Measurements from ENCODE around the gene TEX261. TPM values are rescaled to one million over a fixed set of nuclear protein-coding genes. Genes with fewer than 3 reads are reported as not detected.

TEX261 gene
- total and polyA plus RNA-seq, 2 donors (not counting 3 experiments of a cell fraction or from before 2014, with no cell fraction given): 71.2 to 98.1 TPM

- Histone ChIP-seq H2AFZ (ENCODE audit: low read depth, low read length) (no peak overlapping the region), H3K9ac (replicated peaks; ENCODE audit: extremely low read depth, insufficient read depth, low read length) (no peak overlapping the region), H3K4me1 (ENCODE audit: control insufficient read depth, extremely low read depth, insufficient read depth, low read length) (peaks cover 20% of the 10 kb centered on the region), H3K4me2 (ENCODE audit: insufficient read depth, low read length) (peak overlapping the region; percentile 88), H3K9me1 (replicated peaks; ENCODE audit: control insufficient read depth, extremely low read depth, insufficient read depth, low read length) (no peaks in the 10 kb centered on the region), H3K36me3 (ENCODE audit: control insufficient read depth in 2 of 2, extremely low read depth in 1 of 2, insufficient read depth in 2 of 2, low read length in 2 of 2) (peaks cover 0 to 19% of the 10 kb centered on the region in 2 experiments), H3K27me3 (ENCODE audit: control insufficient read depth in 2 of 2, insufficient read depth in 2 of 2, low read length in 2 of 2) (no peaks in the 10 kb centered on the region), H3K9me3 (replicated peaks; ENCODE audit: control insufficient read depth, insufficient read depth, low read length) (no peaks in the 10 kb centered on the region), H3K4me3 (replicated peaks in 1 of 3; ENCODE audit: insufficient read depth in 1 of 3, low read depth in 1 of 3, low read length in 3 of 3) (peak overlapping the region in 1 of 3 experiments; percentile 75), H4K20me1 (replicated peaks; ENCODE audit: control insufficient read depth, extremely low read depth, insufficient read depth, low read length) (no peaks in the 10 kb centered on the region), H3K79me2 (ENCODE audit: control insufficient read depth, insufficient read depth, low read length) (peaks cover 19% of the 10 kb centered on the region), H3K27ac (ENCODE audit: insufficient read depth, low read depth, low read length) (no peak overlapping the region)
- DNase-seq (ENCODE audit: low read depth, low spot score) (no peak), FAIRE-seq (no peak)
- intact Hi-C loops (cut with micrococcal nuclease) (loop anchor here (5.0 kb wide), 1 partner anchor 139 kb away; the partner anchor contains the start of genes MCEE and MPHOSPH10), dilution Hi-C loops (cut with MboI; ENCODE audit: extremely low pct_ligation_motif_present, low sequenced_read_pairs) (no loop called here)
- ChIA-PET POLR2A (no interaction called here), CTCF (interaction anchor here (0.6 to 2.6 kb wide), 5 partner anchors 8 to 28 kb away, joined by 3 to 16 read pairs (median 3); partner anchors contain the start of gene ANKRD53)
- no TSS peak for BruUV-seq (replicated peaks)
- TF ChIP-seq CTCF (IDR thresholded peaks at IDR 0.05; ENCODE audit: extremely low read depth in 1 of 2, insufficient read depth in 1 of 2, low read depth in 1 of 2, low read length in 2 of 2): no peak
- TF ChIP-seq GATA2 (IDR thresholded peaks at IDR 0.05; ENCODE audit: insufficient read depth, insufficient read length, low read depth, low read length): no peak
- no peak for TF ChIP-seq POLR2AphosphoS5 (IDR thresholded peaks at IDR 0.05; ENCODE audit: insufficient read depth, low read depth, low read length)
- TF ChIP-seq MYC (IDR thresholded peaks at IDR 0.05; ENCODE audit: low read depth, low read length): no peak
- TF ChIP-seq POLR2A (IDR thresholded peaks at IDR 0.05; ENCODE audit: low read depth, low read length): no peak
- no peak for TF ChIP-seq FOS (IDR thresholded peaks at IDR 0.05; ENCODE audit: borderline replicate concordance, insufficient read depth, low read length)
- no peak for TF ChIP-seq JUN (IDR thresholded peaks at IDR 0.05; ENCODE audit: borderline replicate concordance, insufficient read depth, insufficient read length, low read depth)
- no peak for TF ChIP-seq EZH2 (IDR thresholded peaks at IDR 0.05; ENCODE audit: borderline replicate concordance, low read depth, low read length, severe bottlenecking)
- TF ChIP-seq MAX (IDR thresholded peaks at IDR 0.05; ENCODE audit: insufficient read depth, insufficient read length): no peak
These were observed 1.5 kb downstream of the TEX261 start for GRCh38 chr2:70992945-70993853.

Measured in endothelial cell of umbilical vein (primary cell).